ENCODE results near the gene ADORA1. TPM values are rescaled to one million over a fixed set of nuclear protein-coding genes. Genes with fewer than 3 reads are reported as not detected.

Gene ADORA1
- polyA plus RNA-seq, 5 donors = 2.4 to 17.2 (median 12.3) TPM

DNA sequence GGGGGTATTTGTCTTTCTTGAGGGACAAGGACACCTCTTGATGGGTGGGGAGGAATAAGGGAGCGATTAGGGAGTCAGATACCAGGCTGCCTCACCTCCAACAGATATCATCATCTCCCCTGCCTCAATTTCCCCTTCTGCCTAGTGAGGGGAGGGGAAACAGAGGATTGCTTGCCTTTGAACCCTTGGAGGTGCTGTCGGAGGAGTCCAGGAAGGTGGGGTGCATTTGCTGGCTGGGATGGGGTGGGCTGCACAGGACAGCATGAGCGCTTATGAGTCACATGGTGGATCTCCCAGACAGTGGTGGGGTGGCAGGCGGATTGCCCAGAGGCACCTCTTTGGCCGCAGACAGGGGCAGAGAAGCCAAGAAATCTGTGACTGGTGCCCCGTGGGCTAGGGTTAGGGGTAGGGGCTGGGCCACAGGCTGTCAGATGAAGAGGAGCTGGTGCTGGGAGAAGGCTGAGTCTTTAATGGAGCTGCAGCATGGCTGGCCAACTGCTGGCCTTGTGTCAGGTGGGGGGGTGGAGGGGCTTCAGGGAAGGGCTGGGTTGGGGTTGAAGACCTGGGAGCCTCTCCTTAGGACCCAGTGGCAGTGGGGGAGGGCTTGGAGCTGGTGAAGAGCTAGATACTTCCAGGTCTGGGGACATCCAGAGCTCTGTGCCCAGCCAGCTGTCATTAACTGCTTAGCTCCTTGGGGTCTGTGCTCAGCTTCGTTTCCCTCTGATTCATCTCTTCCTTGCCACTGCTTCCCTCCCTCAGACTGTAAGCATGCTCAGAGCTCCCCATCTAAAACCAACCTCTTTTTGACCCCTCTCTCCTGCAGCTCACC is 7.0 kb upstream of the ADORA1 start:
- DNase-seq = no peak

DNA sequence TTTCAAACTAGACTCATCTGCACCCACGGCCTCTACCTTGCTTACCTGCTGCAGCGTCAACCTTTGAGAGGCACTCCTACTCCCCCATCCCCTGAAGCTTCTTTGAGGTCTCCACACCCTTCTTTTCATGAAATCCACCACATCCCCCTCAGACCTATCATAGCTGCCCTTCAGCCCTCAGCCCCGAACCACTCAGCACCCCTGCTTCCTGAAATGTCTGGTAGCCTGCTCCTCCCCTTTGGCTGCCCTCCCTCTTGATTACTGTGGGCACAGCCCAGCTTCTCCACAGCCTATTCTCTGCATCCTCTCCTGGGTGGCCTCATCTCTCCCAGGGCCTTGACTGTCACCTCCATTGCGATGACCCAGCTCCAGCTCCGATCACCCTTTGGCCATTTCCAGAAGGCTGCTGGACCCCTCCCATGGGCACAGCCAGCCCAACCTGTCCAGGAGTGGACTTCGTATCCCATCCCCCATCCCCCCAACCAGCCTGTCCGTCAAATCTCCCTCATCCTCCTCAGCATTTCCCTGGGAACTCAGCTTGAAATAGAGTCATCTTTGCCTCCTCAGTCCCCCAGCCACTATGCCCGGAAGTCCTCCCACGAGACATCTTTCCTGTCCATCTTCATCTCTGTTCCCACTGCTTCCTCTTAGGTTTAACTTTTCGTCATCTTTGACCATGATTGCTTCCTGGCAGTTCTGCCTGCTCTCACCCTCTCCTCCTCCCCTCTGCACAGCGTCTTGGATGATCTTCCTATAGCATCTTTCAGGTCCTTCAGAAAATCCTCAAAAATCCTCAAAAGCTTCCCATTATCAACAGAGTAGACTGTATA is 6.1 kb upstream of the ADORA1 start:
- DNase-seq = no peak

DNA sequence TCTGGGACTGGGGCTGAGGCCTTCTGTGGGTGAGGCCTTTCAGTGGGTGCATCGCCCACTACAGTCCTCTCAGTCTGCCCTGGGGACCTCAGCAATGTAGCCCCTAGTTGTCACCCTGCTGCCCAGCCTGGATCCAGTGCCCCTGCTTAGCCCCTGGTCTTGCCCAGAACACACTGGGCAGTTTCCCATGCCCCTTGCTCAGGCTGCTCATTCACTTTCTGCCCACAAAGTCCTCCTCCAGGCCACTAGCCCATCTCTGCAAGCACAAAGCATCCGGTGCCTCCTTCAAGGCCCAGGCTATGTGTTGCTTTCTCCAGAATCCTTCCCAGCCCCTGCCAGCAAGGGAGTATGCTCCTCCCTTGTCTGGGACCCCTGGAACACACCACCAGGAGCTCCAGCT is 5.4 kb upstream of the ADORA1 start:
- no peak for DNase-seq

DNA sequence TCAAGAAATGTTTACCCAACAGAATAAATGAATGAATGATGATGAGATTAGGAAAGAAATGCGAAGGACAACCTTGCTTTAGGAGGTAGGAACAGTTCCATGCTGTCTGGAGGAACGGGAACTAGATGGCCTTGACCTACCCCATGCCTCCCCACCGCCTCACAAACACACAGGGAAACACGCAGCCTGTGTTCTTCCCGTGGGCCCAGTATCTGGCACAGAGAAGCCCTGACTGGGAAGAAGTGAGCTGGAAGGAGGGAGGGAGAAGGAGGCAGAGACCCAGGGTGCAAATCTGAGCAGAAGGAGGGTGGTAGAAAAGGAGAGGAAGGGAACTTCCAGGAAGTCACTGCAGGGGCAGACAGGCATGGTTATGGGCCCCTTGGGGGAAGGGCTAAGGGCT is 3.5 kb upstream of the ADORA1 start:
- DNase-seq = no peak

DNA sequence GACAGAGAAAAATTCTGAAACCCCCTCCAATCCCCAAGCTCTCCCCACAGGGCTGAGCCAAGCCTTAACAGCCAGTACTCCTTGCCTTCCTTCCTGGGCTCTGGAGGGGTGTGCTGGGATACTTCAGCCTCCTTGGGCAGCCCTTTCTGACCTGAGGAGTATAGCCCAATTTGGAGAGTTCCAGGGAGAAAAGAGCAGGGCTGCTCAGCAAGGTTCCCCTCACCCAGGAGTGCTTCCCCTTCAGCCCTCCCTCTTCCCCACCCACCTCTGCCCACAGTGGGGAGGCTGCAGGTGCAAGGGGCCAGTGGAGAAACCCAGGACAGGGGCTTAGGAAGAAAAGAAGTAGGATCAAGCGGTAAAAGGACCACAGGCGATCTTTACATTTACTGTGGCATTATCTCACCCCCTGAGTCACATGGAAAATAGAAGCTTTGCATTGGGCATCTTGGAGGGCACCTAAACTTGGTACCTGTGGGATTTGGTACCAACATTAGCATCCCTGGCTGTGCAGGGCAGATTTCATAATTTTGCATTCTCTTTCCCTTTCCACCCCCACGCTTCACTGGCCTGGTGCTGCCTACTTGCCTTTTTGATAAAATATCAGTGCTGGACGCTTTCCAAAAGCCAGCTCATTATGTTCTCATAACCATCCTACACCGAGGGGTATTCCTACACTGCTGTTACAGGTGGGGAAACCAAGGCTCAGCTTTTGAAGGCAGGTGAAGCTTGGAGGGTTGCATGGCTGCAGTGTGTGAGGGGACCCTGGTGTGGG is 2.8 kb upstream of the ADORA1 start:
- DNase-seq = no peak

DNA sequence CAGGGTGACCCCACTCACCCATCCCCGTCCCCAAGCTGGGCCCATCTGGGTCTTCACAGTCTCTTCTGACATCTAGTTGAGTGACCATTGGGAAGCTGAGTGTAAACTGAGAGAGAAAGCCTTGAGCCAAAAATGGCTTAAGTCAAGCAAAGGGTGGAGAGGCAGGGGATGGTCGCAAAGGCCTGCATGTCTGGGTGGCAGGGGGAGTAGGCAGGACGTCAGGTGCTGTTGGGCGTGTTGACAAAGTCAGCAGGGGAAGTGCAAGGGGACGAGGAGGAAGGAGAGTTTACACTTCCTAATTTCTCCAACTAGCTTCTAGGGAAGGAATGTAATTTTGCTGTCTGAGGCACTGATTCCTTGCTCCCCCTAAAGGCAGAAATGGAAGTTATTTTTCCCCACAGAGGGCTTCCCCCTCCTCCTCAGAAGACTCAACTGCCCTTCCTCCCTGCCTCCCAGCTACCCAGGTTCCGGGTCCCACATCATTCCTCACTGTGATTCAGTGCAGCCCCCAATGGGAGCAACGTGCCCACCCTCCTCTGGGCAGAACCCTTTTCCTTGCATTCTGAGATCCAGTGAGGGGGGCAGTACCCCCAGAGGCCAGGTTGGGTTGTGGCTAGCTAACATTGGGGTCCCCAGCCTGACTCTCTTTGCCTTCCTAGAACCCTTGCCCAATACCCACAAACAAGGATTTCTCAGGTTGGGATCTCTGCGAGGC is 1.2 kb upstream of the ADORA1 start:
- no peak for DNase-seq

DNA sequence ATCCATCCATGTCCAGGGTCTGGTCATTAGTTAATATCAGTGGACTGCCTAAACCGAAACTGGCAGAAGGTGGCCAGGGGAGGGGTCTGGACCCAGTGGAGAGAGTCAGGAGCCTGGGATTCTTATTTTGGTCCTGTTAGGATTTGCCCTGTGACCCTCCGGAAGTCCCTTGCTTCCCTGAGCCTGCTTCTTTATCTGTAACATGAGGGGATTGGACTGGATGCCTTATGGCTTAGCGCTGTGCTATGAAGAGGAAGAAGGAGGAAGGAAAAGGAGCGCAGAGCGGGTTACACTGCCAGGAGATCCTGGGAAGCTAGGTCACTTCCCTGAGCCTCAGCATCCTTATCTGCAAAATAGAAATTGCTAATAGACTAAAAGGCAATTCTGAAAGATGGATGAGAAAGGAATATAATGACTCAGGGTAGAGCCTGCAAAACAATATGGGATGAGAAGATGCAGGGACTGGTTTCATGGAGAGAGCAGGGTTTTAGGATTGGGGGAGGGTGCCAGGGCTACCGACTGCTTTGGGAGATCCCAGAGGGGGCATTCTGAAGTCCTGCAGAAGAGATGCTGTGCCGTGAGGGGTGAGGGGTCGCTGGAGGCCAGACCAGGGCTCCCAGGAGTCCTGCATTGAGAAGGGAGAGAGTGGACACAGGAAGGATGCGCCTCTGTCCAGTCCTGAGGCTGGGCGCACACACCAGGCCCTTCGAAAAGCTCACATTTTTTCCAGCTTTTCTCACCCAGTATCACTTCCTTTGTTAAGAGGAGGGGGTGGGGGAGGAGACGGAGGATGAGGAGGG is 460 bp upstream of the ADORA1 start:
- DNase-seq = no peak

DNA sequence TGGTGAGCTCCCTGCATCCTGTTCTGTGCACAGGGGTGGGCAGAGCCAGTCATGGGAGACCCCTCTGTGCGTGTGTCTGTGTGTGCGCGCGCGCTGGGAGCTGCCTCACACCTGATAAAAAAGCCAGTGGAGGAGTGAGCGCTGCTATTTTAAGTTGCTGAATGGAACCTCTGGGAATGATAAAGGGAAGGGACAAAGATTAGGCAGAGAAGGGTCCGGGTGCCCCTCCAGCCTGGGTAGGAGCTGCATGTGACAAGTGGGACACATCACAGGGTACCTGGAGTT is 847 bp downstream of the ADORA1 start:
- DNase-seq = no peak

DNA sequence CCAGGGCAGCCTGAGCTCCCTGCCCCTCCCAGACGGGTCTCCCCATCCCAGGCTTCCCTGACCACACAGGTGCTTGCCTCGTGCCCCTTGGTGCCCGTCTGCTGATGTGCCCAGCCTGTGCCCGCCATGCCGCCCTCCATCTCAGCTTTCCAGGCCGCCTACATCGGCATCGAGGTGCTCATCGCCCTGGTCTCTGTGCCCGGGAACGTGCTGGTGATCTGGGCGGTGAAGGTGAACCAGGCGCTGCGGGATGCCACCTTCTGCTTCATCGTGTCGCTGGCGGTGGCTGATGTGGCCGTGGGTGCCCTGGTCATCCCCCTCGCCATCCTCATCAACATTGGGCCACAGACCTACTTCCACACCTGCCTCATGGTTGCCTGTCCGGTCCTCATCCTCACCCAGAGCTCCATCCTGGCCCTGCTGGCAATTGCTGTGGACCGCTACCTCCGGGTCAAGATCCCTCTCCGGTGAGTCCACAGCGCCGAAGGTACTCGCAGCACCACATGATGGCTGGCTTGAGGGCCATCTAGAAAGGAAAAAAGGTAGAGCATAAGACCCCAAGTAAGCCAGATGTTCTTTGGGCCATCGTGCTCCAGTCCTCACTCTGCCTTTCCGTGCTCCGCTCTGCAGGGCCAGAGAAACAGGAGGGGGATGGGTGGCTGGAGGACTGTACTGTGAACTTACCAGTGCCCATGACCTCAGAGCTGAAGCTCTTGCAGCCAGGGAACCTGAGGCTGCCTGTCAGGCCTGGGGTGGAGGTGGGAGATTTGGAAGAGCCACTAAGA is 1.4 kb downstream of the ADORA1 start:
- no peak for DNase-seq

DNA sequence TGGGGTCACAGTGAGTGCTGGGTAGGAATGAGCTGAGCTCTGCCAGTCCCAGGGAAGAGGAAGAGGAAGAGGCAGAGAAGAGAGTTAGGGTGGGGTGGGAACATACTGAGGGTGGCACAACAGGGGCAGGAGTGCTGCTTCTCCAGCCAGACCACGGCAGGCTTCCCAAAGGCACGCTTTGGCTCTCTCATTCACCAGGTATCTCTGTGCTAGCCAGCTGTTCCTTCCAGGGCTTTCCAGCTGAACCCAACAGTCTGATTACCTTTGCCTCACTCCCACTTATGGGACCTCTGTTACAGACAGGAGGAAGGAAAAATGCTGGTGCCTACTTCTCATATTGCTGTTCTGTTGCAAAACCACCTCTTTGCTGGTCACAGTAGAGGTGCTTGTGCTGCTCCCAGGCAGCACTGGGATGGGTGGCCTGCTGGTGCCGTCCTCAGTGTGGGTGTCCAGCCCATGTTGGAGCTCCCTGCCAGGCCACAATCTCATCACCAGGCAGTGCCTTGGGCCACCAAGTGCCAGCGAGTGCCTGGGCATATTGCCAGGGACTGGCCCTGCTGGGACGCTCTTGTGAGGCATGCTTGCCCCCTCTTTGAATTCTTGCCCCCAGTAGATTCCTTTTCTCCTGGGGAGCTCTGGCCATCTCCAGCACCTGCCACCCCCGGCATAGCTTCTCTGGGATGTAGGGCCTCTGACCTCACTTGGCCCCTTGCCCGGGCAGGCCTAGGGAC is 2.1 kb downstream of the ADORA1 start:
- DNase-seq = no peak

DNA sequence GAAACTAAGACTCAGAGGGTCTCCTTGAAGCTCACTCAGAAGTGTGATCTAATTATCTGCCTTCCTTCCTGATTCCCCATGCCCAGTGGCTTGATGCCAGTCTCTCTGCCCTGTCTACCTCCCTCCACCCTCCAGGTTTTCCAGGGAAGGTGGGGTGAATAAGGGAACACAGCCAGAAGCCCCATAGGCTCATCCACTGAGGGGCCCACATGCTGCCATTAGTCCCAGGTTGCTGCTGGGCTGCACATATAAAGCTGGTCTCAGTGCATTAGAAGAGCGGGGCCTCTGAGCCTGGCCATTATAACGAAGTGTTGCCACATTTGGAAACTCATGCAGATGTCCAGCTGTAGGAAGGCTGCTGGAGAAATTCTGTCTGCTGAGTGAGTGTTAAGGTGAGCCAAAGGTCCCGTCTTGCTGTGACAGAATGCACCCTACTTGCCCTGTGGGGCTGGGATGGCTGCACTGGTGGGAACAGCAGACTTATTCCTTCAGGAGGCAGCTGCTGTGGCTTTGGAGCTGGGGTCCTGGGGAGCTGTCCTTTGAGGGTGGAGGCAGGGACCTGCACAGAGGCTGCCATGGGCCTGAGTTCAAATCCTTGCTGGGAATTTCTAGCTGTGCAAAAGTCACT is 2.9 kb downstream of the ADORA1 start:
- DNase-seq = peak; percentile 52 to 59

DNA sequence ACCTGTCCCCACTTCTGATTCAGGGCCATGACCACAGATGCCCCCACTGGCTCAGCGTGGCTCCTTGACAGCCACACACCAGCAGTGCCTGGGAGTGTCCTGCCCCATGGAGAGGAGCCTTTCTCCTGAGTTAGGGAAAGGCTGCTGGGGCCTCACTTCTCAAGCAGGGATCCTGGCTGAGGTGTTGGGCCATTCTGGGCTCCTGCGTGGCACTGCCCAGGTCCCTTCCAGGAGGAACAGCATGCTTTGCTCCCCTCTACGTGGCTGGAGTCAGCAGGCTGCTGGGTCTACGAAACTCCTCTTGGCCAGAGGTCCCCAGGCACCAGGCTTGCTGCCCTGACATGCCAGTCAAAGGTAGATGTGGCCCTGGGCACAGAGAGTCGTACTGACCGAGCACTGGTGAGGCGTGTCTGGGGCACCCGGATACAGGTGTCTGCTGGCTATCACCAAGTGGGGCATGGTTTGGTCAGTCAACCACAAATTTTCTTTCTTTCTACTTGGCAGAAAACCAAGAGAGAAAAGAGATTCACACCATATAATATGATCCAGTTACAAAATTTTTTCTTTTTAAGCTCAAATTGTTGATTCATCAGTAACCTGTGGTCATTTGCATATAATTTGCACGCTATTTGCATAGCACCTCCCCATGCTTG is 4.1 kb downstream of the ADORA1 start:
- DNase-seq = no peak

DNA sequence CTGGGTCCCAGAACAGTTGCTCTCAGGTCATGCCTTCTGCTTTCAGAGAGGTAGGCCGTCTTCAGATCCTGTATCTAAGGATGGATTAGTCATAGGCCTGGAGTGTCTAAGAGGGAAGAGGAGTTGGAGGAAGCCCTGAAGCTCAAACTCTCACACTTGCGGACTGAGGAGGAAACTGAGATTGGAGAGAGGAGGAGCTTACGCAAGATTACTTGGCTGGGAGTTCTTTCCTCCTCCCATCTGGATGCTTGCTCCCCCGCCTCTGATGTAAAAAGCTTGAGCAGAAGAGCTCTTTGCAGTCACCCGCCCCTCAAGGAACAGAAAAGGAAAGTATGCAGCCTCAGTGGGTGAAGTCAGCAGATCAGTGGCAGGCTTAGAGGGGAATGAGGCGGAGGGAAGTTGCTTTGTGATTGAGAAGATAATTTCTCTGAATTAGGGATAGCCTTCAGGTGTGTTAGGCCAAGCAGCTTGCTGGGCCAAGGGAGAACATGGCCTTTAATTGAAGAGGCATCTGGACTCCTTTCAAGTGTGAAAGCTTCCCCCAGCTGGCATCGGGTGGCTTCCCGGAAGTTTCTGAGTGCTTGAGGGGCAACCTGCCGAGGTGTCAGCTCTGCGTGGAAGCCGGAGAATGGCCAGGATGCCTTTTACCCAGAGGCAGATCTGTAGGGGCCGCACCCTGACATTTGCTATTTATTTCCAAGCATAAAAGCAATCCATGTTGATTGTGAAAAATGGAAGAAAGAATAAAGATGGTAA is 6.6 kb downstream of the ADORA1 start:
- no peak for DNase-seq

DNA sequence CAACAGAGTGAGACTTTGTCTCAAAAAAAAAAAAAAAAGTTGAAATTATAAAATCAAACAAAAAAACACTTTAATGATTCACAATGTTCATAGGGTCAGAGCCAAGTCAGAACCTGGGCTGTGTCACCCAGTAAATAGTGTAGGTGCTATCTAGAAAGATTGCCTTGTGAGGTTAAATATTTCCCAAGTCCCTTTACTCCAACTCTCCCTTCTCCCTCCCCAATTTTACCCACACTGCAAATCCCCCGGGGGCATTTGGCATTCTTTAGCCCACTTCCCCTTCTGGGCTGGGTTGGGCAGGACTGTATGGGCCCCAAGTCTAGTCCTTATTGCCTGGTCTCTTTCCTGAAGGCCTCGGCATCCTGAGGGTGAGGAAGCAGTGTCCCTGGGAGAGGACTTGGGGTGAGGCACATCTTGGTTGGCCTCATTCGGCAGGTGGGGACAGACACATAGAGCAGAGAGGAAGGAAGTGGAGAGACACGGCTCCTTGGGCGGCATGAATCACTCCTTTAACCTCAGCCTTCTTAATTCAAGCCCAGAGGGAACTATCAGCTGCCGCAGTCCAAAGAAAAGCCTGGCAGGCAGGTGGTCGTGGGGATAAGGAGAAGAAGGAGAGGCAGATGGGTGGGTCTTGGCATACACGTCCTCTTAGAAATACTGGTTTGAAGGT is 8.2 kb downstream of the ADORA1 start:
- DNase-seq = no peak

DNA sequence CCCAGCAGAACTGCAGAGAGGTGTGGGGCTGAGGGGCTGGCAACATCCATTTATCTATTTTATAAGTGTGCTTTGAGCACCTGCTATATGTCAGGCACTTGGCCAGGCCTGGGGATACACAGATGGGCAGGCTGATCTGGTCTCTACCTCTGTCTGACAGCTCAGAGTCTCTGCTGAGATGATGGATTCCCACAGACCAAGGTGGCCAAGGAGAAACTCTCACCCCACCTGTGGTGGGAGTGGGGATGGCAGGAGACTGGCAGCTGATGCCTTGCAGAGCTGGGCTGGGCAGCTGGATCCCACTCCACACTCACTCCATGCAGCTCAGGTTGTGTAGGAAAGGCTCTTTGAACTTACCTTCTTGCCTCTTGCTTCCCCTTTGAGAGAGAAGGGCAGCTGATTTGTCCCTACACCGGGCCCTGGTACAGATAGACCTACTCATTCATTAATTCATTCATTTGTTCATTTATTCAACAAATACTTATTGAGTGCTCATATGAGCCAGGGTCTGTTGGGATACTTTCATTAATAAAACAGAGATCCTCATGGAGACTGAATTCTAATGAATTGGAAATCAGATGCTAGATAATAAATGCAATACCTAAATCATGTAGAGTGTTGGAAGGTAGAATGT is 9.0 kb downstream of the ADORA1 start:
- DNase-seq = no peak

DNA sequence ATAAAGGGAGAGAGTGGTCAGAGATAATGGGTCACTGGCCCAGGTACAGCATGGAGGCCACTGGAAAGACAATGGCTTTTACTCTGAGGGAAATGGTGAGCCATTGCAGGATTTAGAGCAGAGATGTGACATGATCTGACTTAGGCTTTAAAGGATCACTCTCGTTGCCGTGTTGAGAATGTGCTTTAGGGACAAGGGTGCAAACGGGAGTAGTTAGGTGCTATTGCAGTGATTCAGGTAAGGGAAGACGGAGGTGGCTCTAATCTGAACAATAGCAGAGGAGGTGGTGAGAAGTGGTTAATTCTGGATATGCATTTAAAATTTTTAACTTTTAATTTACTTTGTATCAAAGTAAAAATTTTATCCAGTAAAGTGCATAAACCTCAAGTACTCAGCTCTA is 9.8 kb downstream of the ADORA1 start:
- no peak for DNase-seq

DNA sequence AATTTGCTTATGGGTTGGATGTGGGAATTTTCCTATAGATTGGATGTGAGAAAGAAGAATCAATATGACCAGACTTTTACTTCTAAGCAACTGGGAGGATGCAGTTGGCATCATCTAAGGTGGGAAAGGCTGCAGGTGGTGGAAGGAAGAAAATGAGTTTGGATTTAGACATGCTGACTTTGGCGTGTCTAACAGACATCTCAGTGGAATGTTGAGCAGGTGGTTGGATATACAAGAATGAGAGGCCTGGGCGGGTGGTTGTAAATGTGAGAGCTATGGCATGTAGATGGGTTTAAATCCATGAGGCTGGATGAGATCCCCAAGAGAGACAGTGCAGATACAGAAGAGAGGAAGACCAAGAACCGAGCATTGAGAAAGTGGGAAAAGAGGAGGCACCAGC is 10.5 kb downstream of the ADORA1 start:
- no peak for DNase-seq
